Measurements from ENCODE around the gene KCNMB4.

Gene KCNMB4

GRCh38 chr12:70415987-70416386, 49.9 kb downstream of the KCNMB4 start:
- H3K23ac ChIP-seq (ENCODE audit: low read depth, low read length, poor library complexity), result no peak overlapping the region
- no peak overlapping the region for H3K4me2 ChIP-seq (ENCODE audit: insufficient read depth, low read length, poor library complexity, severe bottlenecking)
- H4K91ac ChIP-seq (ENCODE audit: low read depth, low read length, poor library complexity), result no peak overlapping the region
- H2BK12ac ChIP-seq (ENCODE audit: low read length), result no peak overlapping the region
- H2BK15ac ChIP-seq (ENCODE audit: low read length), result no peak overlapping the region
- no peak overlapping the region for H3K4me3 ChIP-seq (ENCODE audit: low read length in 2 of 2)
- H3K18ac ChIP-seq (ENCODE audit: low read length), result no peak overlapping the region
- no peaks in the 10 kb centered on the region for H3K9me3 ChIP-seq (replicated peaks in 1 of 2; ENCODE audit: control insufficient read depth in 2 of 2, insufficient read depth in 1 of 2, low read depth in 1 of 2, low read length in 2 of 2)
- H2AFZ ChIP-seq (ENCODE audit: low read length), result no peak overlapping the region
- no peak overlapping the region for H3K9ac ChIP-seq (ENCODE audit: low read depth, low read length, poor library complexity)
- no peaks in the 10 kb centered on the region for H3K79me1 ChIP-seq (ENCODE audit: low read depth, low read length)
- no peak overlapping the region for H2BK120ac ChIP-seq (ENCODE audit: low read depth, low read length)
- H2AK5ac ChIP-seq (ENCODE audit: low read depth, low read length), result no peak overlapping the region
- H3K4ac ChIP-seq (ENCODE audit: low read length), result no peak overlapping the region
- no peaks in the 10 kb centered on the region for H3K36me3 ChIP-seq (replicated peaks in 1 of 2; ENCODE audit: control insufficient read depth in 2 of 2, insufficient read depth in 2 of 2, low read length in 2 of 2)
- DNase-seq (ENCODE audit: low spot score), result no peak
- no peak overlapping the region for H3K14ac ChIP-seq (ENCODE audit: low read length)
- H3K4me1 ChIP-seq (ENCODE audit: control insufficient read depth in 2 of 2, insufficient read depth in 1 of 2, low read depth in 1 of 2, low read length in 2 of 2), result no peaks in the 10 kb centered on the region
- H3K27me3 ChIP-seq (ENCODE audit: control insufficient read depth in 3 of 3, insufficient read depth in 3 of 3, low read depth in 1 of 3, low read length in 3 of 3), result no peaks in the 10 kb centered on the region
- WGBS, 2 donors (ENCODE audit: extremely low coverage in 2 of 2, insufficient read length in 2 of 2, insufficient replicate concordance in 1 of 2), result no CpG with 5 or more reads among the region's 1 CpG
- no peak overlapping the region for H3K27ac ChIP-seq (replicated peaks; ENCODE audit: low read length)
- H4K8ac ChIP-seq (ENCODE audit: low read depth, low read length), result no peak overlapping the region
- no peak overlapping the region for H2BK5ac ChIP-seq (ENCODE audit: low read length)

GRCh38 chr12:70417121-70417520, 51.0 kb downstream of the KCNMB4 start:
- Histone ChIP-seq H3K9me3 (replicated peaks in 1 of 2; ENCODE audit: control insufficient read depth in 2 of 2, insufficient read depth in 1 of 2, low read depth in 1 of 2, low read length in 2 of 2) (no peaks in the 10 kb centered on the region), H3K4ac (ENCODE audit: low read length) (no peak overlapping the region), H2BK12ac (ENCODE audit: low read length) (no peak overlapping the region), H2AK5ac (ENCODE audit: low read depth, low read length) (no peak overlapping the region), H4K8ac (ENCODE audit: low read depth, low read length) (no peak overlapping the region), H3K18ac (ENCODE audit: low read length) (no peak overlapping the region), H2AFZ (ENCODE audit: low read length) (no peak overlapping the region), H3K27me3 (ENCODE audit: control insufficient read depth in 3 of 3, insufficient read depth in 3 of 3, low read depth in 1 of 3, low read length in 3 of 3) (no peaks in the 10 kb centered on the region), H3K79me1 (ENCODE audit: low read depth, low read length) (no peaks in the 10 kb centered on the region), H3K27ac (replicated peaks; ENCODE audit: low read length) (no peak overlapping the region), H2BK5ac (ENCODE audit: low read length) (no peak overlapping the region), H2BK15ac (ENCODE audit: low read length) (no peak overlapping the region), H3K4me2 (ENCODE audit: insufficient read depth, low read length, poor library complexity, severe bottlenecking) (no peak overlapping the region), H3K36me3 (replicated peaks in 1 of 2; ENCODE audit: control insufficient read depth in 2 of 2, insufficient read depth in 2 of 2, low read length in 2 of 2) (no peaks in the 10 kb centered on the region), H3K14ac (ENCODE audit: low read length) (no peak overlapping the region), H2BK120ac (ENCODE audit: low read depth, low read length) (no peak overlapping the region), H3K4me1 (ENCODE audit: control insufficient read depth in 2 of 2, insufficient read depth in 1 of 2, low read depth in 1 of 2, low read length in 2 of 2) (no peaks in the 10 kb centered on the region), H3K4me3 (ENCODE audit: low read length in 2 of 2) (no peak overlapping the region), H3K23ac (ENCODE audit: low read depth, low read length, poor library complexity) (no peak overlapping the region), H3K9ac (ENCODE audit: low read depth, low read length, poor library complexity) (no peak overlapping the region), H4K91ac (ENCODE audit: low read depth, low read length, poor library complexity) (no peak overlapping the region)
- no CpG with 5 or more reads among the region's 3 CpGs for WGBS, 2 donors (ENCODE audit: extremely low coverage in 2 of 2, insufficient read length in 2 of 2, insufficient replicate concordance in 1 of 2)
- DNase-seq (ENCODE audit: low spot score), result no peak

- H3K23ac ChIP-seq (ENCODE audit: low read depth, low read length, poor library complexity), result no peak overlapping the region
- H4K91ac ChIP-seq (ENCODE audit: low read depth, low read length, poor library complexity), result no peak overlapping the region
- no peak overlapping the region for H3K14ac ChIP-seq (ENCODE audit: low read length)
- no peaks in the 10 kb centered on the region for H3K79me1 ChIP-seq (ENCODE audit: low read depth, low read length)
- H3K36me3 ChIP-seq (replicated peaks in 1 of 2; ENCODE audit: control insufficient read depth in 2 of 2, insufficient read depth in 2 of 2, low read length in 2 of 2), result no peaks in the 10 kb centered on the region
- H2AFZ ChIP-seq (ENCODE audit: low read length), result no peak overlapping the region
- H3K9ac ChIP-seq (ENCODE audit: low read depth, low read length, poor library complexity), result no peak overlapping the region
- no peak overlapping the region for H3K18ac ChIP-seq (ENCODE audit: low read length)
- H2BK15ac ChIP-seq (ENCODE audit: low read length), result no peak overlapping the region
- no peak overlapping the region for H2BK5ac ChIP-seq (ENCODE audit: low read length)
- no peak overlapping the region for H2BK12ac ChIP-seq (ENCODE audit: low read length)
- H3K4me2 ChIP-seq (ENCODE audit: insufficient read depth, low read length, poor library complexity, severe bottlenecking), result no peak overlapping the region
- no peaks in the 10 kb centered on the region for H3K4me1 ChIP-seq (ENCODE audit: control insufficient read depth in 2 of 2, insufficient read depth in 1 of 2, low read depth in 1 of 2, low read length in 2 of 2)
- no peak overlapping the region for H2BK120ac ChIP-seq (ENCODE audit: low read depth, low read length)
- DNase-seq (ENCODE audit: low spot score), result no peak
- H3K4ac ChIP-seq (ENCODE audit: low read length), result no peak overlapping the region
- H3K4me3 ChIP-seq (ENCODE audit: low read length in 2 of 2), result no peak overlapping the region
- H3K27me3 ChIP-seq (ENCODE audit: control insufficient read depth in 3 of 3, insufficient read depth in 3 of 3, low read depth in 1 of 3, low read length in 3 of 3), result no peaks in the 10 kb centered on the region
- H3K9me3 ChIP-seq (replicated peaks in 1 of 2; ENCODE audit: control insufficient read depth in 2 of 2, insufficient read depth in 1 of 2, low read depth in 1 of 2, low read length in 2 of 2), result no peaks in the 10 kb centered on the region
- WGBS, 2 donors (ENCODE audit: extremely low coverage in 2 of 2, insufficient read length in 2 of 2, insufficient replicate concordance in 1 of 2), result no CpG with 5 or more reads among the region's 3 CpGs
- H3K27ac ChIP-seq (replicated peaks; ENCODE audit: low read length), result no peak overlapping the region
- H4K8ac ChIP-seq (ENCODE audit: low read depth, low read length), result no peak overlapping the region
- no peak overlapping the region for H2AK5ac ChIP-seq (ENCODE audit: low read depth, low read length)
Measured at GRCh38 chr12:70418101-70418500, 52.0 kb downstream of the KCNMB4 start.

GRCh38 chr12:70422631-70423030, 56.5 kb downstream of the KCNMB4 start:
- Histone ChIP-seq H2AK5ac (ENCODE audit: low read depth, low read length) (no peak overlapping the region), H2BK12ac (ENCODE audit: low read length) (no peak overlapping the region), H3K27ac (replicated peaks; ENCODE audit: low read length) (no peak overlapping the region), H3K18ac (ENCODE audit: low read length) (no peak overlapping the region), H3K23ac (ENCODE audit: low read depth, low read length, poor library complexity) (no peak overlapping the region), H4K91ac (ENCODE audit: low read depth, low read length, poor library complexity) (no peak overlapping the region), H3K4me3 (ENCODE audit: low read length in 2 of 2) (no peak overlapping the region), H2AFZ (ENCODE audit: low read length) (no peak overlapping the region), H3K36me3 (replicated peaks in 1 of 2; ENCODE audit: control insufficient read depth in 2 of 2, insufficient read depth in 2 of 2, low read length in 2 of 2) (no peaks in the 10 kb centered on the region), H3K4me2 (ENCODE audit: insufficient read depth, low read length, poor library complexity, severe bottlenecking) (no peak overlapping the region), H4K8ac (ENCODE audit: low read depth, low read length) (no peak overlapping the region), H3K9ac (ENCODE audit: low read depth, low read length, poor library complexity) (no peak overlapping the region), H2BK5ac (ENCODE audit: low read length) (no peak overlapping the region), H3K4me1 (ENCODE audit: control insufficient read depth in 2 of 2, insufficient read depth in 1 of 2, low read depth in 1 of 2, low read length in 2 of 2) (no peaks in the 10 kb centered on the region), H3K14ac (ENCODE audit: low read length) (no peak overlapping the region), H2BK15ac (ENCODE audit: low read length) (no peak overlapping the region), H3K9me3 (replicated peaks in 1 of 2; ENCODE audit: control insufficient read depth in 2 of 2, insufficient read depth in 1 of 2, low read depth in 1 of 2, low read length in 2 of 2) (no peaks in the 10 kb centered on the region), H3K4ac (ENCODE audit: low read length) (no peak overlapping the region), H3K79me1 (ENCODE audit: low read depth, low read length) (no peaks in the 10 kb centered on the region), H3K27me3 (ENCODE audit: control insufficient read depth in 3 of 3, insufficient read depth in 3 of 3, low read depth in 1 of 3, low read length in 3 of 3) (no peaks in the 10 kb centered on the region), H2BK120ac (ENCODE audit: low read depth, low read length) (no peak overlapping the region)
- WGBS, 2 donors (ENCODE audit: extremely low coverage in 2 of 2, insufficient read length in 2 of 2, insufficient replicate concordance in 1 of 2), result no CpG with 5 or more reads among the region's 8 CpGs
- DNase-seq (ENCODE audit: low spot score), result no peak
